GM18499 (cell line): ENCODE results near the gene RAP1GAP2.
"Not testable (repeated sequence)": the region's sequence is repeated elsewhere in the genome, so short reads cannot be mapped to it uniquely, and the experiment has no call there.

Source experiments
- ATAC-seq: cut with Tn5 transposase; IDR thresholded peaks from one replicate; pipeline ENCODE4 v1.9.1; 2021; ENCODE audit warnings: moderate number of reproducible peaks; ENCODE audit not compliant: insufficient read depth, unreplicated experiment

The RAP1GAP2 gene

DNA sequence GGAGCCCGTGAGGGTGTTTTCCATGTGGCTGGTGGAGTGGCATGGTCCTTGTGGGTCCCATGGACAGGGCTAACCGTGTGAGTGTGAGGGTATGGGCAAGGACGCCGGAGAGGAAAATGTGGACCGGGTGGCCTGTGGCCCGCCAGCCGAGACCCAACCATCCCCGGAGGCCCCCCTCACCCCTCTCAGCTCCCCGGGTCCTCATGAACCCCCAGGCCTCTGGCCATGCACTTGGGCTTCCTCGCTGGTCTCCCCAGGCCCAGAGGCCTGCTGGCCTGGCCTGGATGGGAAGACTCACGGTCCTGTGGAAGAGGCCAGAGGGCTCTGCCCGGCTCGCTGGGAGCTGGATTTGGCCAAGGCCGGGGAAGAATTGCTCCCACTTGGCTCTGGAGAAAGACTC, 13.1 kb downstream of the RAP1GAP2 start:
- no peak for ATAC-seq

DNA sequence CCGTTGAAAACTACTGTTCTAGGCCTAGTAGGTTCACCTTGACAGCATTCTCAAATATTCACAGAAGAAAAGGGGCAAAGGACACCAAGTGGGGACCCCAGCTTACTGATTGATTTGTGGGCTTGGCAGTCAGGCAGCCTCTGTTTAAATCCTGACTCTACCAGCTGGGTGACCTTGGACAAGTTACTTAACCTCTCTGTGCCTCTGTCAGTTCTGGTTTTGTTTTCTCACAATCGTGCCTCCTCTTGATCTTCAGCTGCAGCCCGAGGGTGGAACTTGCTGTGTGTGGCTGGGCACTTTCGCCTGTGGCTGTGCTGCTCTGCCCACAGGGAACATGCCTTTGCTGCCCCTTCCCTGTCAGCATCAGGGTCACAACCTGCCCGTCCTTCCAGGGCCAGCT, 17.8 kb downstream of the RAP1GAP2 start:
- ATAC-seq, result no peak

DNA sequence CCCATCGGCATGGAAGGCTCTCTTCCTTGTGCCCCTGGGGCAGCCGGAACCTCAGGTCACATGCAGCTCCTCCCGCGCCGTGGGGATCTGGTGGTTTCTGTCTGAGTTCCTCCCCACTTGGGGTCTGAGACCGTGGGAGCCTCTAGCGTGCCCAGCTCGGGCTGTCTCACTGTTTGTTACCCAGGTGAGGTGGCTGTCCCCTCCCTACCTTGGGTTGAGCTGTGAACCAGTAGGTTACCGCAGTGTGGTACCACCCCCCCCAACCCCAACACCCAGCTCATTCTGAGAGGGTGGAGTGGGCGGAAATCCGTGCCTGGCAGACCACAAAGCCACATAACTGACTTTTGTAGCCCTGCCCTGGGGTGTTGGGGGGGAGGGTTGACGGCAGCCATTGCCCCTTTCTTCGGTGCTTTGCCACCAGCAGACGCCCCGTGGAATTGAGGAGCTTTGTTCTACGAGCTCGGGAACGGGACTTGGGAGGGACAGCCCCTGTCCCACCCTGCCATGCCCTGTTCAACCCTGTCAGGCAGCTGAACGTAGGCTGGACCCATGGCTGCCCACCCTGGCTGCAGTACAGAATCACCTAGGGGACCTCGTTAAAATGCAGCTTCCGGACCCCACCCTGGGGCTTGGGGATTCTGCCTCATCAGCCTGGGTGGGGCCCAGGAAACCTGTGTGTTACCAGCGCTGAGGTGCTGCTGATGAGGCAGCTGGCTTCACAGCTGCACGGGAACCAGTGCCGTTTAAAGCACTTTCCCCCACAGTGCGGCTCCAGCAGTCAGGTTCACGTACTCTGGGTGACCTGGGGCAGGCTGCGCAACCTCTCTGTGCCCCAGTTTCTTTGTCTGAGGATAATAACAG, 18.5 kb downstream of the RAP1GAP2 start:
- no peak for ATAC-seq

DNA sequence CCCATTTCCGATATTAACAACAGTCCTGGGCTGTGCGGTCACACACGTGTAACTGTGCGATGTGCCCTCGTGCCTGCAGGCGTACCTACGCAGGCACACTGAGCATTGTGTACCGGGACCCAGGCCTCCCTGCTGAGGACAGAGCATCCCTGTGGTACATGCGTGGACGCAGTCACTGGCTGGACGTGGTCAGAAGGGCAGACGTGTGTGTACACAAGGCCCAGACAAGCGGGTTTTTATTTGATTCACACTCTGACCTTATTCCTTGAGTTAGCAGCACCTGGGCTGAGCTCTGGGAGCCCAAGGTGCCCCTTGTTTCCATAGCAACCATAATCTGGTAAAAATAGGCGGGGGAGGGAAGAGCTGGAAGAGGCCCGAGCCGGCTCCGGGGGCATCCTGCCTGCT, 19.5 kb downstream of the RAP1GAP2 start:
- no peak for ATAC-seq

DNA sequence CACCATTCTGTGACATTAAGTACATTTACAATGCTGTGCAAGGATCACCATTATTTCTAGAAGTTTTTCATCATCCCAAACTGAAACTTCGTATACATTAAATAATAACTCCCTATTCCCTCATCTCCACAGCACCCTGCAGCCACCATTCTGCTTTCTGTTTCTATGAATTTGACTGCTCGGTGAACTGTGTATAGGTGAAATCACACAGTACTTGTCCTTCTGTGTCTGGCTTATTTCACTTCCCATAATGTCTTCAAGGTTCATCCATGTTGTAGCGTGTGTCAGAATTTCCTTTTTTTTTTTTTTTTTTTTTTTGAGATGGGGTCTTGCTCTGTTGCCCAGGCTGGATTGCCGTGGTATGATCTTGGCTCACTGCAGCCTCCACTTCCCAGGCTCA, 20.4 kb downstream of the RAP1GAP2 start:
- ATAC-seq, result no peak

DNA sequence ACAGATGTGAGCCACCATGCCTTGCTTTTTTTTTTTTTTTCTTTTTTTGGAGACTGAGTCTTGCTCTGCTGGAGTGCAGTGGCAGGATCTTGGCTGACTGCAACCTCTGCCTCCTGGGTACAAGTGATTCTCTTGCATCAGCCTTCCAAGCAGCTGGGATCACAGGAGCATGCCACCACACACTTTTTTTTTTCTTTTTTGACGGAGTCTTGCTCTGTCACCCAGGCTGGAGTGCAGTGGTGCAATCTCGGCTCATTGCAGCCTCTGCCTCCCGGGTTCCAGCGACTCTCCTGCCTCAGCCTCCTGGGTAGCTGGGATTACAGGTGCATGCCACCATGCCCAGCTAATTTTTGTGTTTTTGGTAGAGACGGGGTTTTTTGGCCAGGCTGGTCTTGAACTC, 23.1 kb downstream of the RAP1GAP2 start:
- not testable (repeated sequence) for ATAC-seq

- no peak for ATAC-seq
Measured at GRCh38 chr17:2819921-2820501, 23.8 kb downstream of the RAP1GAP2 start.

DNA sequence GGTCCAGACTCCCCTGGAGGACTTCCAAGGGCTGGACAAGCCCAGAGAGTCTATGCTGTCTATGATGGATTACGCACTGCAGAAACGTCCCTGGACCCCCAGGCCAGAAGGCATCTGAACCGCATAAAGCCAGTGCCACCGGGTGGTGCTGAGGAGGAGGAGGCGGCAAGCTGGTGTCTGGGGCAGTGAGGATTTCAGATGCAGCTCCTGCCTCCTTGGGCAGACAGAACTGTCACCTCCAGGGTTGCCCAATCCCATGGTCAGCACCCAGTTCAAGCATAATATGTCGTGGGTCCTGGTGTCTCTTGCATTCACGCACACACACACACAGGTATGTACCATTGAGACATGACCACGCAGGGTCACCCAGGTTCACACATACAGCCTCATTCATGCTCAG, 25.6 kb downstream of the RAP1GAP2 start:
- ATAC-seq, result no peak

DNA sequence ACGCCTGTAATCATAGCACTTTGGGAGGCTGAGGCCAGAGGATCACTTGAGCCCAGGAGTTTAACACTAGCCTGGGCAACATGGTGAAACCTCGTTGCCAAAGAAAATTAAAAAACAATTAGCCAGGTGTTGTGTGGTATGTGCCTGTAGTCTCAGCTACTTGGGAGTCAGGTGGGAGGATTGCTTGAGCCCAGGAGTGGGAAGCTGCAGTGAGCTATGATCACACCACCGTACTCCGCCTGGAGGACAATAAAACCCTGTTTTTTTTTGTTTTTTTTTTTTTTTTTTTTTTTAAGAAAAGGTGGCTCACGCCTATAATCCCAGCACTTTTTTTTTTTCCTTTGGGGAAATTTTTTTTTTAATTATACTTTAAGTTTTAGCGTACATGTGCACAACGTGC, 26.1 kb downstream of the RAP1GAP2 start:
- no peak for ATAC-seq

DNA sequence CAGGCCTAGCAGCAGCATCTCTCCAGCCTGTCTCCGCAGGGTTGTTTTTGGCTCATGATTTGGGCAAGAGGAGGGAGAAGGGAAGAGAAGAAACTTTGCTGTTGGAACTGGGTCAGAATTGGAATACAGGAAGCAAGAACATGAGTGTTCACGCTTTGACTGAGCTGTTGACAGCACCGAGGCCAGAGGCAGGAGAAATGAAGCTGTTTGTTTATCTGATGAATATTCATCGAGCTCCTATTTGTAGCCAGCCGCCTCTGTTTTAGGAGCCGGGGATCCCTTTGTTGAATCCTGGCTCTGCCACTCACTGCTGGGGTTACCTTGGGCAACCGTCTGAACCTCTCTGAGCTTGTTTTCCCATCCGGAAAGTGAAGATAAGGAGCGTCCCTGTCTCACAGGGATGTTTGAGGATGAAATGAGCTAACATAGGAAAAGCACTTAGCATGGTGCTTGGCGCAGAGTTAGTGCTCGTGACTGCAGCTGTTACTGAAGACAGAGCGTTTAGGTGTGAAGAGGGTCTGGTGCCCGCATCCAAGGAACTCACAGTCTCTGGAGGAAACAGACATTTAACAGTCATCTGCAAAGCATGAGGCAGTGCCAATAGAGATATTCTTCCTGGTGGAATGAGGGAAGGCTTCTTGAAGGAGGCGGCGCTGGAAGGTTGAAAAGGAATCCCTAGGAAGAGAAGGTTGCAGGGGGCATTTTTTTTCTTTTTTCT, 29.2 kb downstream of the RAP1GAP2 start:
- no peak for ATAC-seq

- ATAC-seq, result no peak
Measured at GRCh38 chr17:2828397-2829038, 32.3 kb downstream of the RAP1GAP2 start.

- no peak for ATAC-seq
Measured at GRCh38 chr17:2830678-2831077, 34.4 kb downstream of the RAP1GAP2 start.

DNA sequence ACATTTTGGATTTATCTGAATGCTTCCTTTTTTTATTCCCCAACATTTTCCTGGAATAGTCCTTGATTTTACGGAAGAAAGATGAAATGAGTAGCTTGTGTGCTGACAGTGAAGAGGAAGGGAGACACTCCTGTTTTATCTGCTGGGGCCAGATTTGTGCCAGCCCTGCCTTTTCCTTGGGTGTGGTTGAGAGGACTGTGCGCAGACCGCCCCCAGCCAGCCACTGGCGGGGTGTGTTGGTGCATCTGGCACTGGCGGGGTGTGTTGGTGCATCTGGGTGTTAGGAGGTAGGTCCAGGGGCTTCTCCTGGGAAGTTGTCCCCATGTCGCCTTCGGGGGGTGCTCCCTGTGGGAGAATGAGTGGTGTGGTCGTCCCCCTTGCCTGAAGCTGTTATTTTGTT, 39.5 kb downstream of the RAP1GAP2 start:
- ATAC-seq, result no peak

DNA sequence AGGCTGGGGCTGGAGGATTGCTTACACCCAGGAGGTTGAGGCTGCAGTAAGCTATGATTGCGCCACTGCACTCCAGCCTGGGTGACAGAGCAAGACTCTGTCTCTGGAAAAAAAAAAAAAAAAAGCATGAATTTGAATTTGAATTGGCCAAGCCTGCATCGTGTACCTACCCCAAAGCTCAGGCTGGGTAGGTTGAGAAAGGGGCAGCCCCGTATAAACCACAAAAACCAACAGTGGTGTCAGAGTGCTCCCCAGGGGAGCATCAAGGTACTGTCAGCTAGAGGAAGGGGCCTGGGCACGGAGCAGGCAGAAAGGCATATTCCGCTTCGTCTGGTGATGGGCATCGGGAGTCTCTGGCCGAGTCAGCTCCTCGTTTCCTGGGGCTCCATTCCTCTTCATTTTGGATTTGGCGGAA, 40.9 kb downstream of the RAP1GAP2 start:
- no peak for ATAC-seq

DNA sequence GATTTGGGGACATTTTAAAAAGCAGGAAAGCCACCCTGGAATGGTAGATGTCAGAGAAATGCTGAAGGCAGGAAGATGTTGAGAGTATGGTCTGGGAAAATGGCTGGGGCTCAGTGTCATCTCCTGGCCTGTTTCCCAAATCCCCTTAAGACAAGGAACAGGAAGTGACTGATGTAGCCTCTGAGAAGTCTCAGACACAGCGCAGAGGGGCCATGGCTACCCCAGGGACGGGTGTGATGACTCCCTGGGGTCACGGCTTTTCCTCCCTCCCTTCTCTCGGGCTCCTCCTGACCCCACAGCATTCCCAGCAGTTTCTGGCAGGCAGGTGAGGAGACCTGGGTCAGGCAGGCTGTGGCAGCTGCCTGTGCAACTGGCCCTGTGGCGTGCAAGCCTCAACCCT, 45.4 kb downstream of the RAP1GAP2 start:
- no peak for ATAC-seq

DNA sequence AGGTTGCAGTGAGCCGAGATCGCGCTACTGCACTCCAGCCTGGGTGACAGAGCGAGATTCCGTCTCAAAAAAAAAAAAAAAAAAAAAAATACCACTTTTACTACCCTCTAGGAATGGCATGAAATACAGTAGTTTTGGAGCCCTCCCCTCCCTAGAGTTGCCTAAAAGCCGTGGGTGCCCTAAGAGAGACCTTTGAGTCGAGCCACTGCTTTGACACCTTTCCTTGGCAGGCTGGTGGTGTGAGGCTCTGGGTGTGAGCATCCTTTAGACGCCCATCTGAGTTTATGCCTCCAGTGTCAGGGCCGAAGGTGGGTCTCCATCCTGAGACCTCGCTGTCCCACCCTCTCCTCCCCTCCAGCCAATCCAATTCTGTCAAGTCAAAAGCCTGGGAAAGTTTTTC, 46.2 kb downstream of the RAP1GAP2 start:
- ATAC-seq, result no peak

- ATAC-seq, result no peak
Measured at GRCh38 chr17:2844416-2844815, 48.2 kb downstream of the RAP1GAP2 start.

- no peak for ATAC-seq
Measured at GRCh38 chr17:2847381-2848333, 51.4 kb downstream of the RAP1GAP2 start.

DNA sequence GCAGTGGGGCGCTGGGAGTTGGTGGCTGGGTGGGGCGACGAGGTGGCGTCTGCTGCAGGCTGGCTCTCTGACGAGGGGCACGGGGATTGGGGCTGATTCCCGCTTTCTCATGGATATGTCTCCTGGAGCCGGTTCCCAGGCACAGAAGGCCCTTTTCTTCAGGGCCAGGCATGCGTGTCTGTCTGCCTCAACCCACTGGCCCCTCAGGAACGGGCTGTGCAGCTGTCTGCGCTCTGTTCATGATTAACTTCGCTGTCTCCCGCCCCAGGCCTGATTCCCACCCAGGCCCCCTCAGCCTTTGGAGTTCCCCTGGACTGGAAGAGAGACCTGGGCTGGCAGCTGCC, 53.1 kb downstream of the RAP1GAP2 start:
- no peak for ATAC-seq

GRCh38 chr17:2850991-2851390, 54.8 kb downstream of the RAP1GAP2 start:
- ATAC-seq, result no peak
